Testis (tissue), 2 donors: ENCODE results near the gene SLC35F4.

ENCODE experiments used
- CTCF ChIP-seq, 3 experiments: fragments of 450-650 bp in 2 of 3; fragments of 200-600 bp in 1 of 3; sonication (generic) in 1 of 3; IDR thresholded peaks; one replicate each; pipeline ENCODE4 v1.5.1; 2016 to 2019; ENCODE audit warnings: antibody characterized with exemption in 3 of 3, mild to moderate bottlenecking in 2 of 3, moderate library complexity in 1 of 3
- POLR2A ChIP-seq: fragments of 450-650 bp; IDR thresholded peaks from one replicate; pipeline ENCODE4 v1.6.1; 2017; ENCODE audit warnings: antibody characterized with exemption, mild to moderate bottlenecking, moderate library complexity

DNA sequence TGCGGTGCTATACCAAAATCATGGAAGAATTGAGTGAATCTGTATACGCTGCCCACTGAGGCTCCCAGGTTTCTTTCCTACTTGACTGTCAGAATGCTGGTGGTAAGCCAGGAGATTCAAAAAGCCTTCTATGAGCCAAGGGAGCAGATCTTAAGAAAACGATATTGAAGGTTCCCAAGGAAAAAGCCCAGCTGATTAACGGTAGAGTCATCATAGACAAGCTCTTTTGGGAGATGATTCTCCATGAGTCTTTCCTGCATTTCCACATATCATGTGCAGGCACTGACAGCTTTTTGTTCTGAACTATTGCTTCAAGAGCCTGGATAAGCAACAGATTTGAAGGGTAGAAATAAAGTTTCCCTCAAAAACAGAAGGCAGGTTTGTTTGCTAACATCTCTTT is 17.5 kb downstream of the SLC35F4 start:
- no peak for TF ChIP-seq CTCF (IDR thresholded peaks at IDR 0.05)
- no peak for TF ChIP-seq POLR2A
